GM12878 (cell line): ENCODE data around the gene NUDT3. TPM values are rescaled to one million over a fixed set of nuclear protein-coding genes. Genes with fewer than 3 reads are reported as not detected.

Experiments
- ATAC-seq: fragments of 200-7000 bp; cut with Tn5 transposase; 3 replicates; pipeline ENCODE4 v1.9.1; 2020; ENCODE audit warnings: mild to moderate bottlenecking, moderate library complexity
- BruUV-seq: library from RNA; stranded (reverse); fragments of 400-500 nt; replicated peaks from 2 replicates; lab custom pipeline; 2021; lab: Mats Ljungman, UMichigan
- CTCF ChIA-PET: fragments of 300-600 bp; sonication (Branson Sonifier 250); formaldehyde crosslinking; extraction: SDS; loops from one replicate; lab custom pipeline; 2021; ENCODE audit warnings: inconsistent platforms; lab: Yijun Ruan, JAX
- POLR2A ChIA-PET: fragments of 350-600 bp; formaldehyde crosslinking; extraction: SDS; loops from one replicate; lab custom pipeline; 2021; ENCODE audit warnings: inconsistent platforms; lab: Charles Lee
- RAD21 ChIA-PET: fragments of 300-600 bp; sonication (Branson Sonifier 250); formaldehyde crosslinking; loops from one replicate; lab custom pipeline; 2023; ENCODE audit warnings: antibody characterized with exemption; ENCODE audit not compliant: unreplicated experiment; lab: Charles Lee
- SMC1A ChIA-PET: fragments of 300-600 bp; sonication (Branson Sonifier 250); formaldehyde crosslinking; loops from one replicate; lab custom pipeline; 2023; ENCODE audit not compliant: unreplicated experiment, uncharacterized antibody; lab: Charles Lee
- DNase-seq: peaks from one replicate; pipeline ENCODE4 v3.0.0-alpha.2; 2011; ENCODE audit warnings: low read depth, low spot score
- FAIRE-seq: peaks from 3 replicates; lab custom pipeline; 2011; peaks lifted over from hg19 to GRCh38; lab: Jason Lieb, UNC
- H2AFZ ChIP-seq: 2 replicates; pipeline ENCODE4 v1.6.0; 2011; ENCODE audit warnings: low read depth, low read length, control low read depth; ENCODE audit not compliant: control insufficient read depth
- H3K27ac ChIP-seq: 2 replicates; pipeline ENCODE4 v1.5.1; 2011; ENCODE audit warnings: control low read depth; ENCODE audit not compliant: control insufficient read depth, insufficient read depth
- H3K27me3 ChIP-seq, 2 experiments: replicated peaks in 1 of 2; 2 replicates each; pipeline versions ENCODE4 v1.6.0 to v1.6.1; 2011; ENCODE audit warnings: low read length in 1 of 2; ENCODE audit not compliant: control insufficient read depth in 2 of 2, insufficient read depth in 2 of 2
- H3K36me3 ChIP-seq, 2 experiments: 2 replicates each; pipeline ENCODE4 v1.5.1; 2011; ENCODE audit warnings: low read length in 1 of 2; ENCODE audit not compliant: control insufficient read depth in 2 of 2, insufficient read depth in 2 of 2
- H3K4me1 ChIP-seq: 2 replicates; pipeline ENCODE4 v1.6.1; 2011; ENCODE audit warnings: mild to moderate bottlenecking, low read length, moderate library complexity, mixed read lengths; ENCODE audit not compliant: control insufficient read depth, insufficient read depth
- H3K4me2 ChIP-seq: 2 replicates; pipeline ENCODE4 v1.6.0; 2011; ENCODE audit warnings: control low read depth; ENCODE audit not compliant: control insufficient read depth, insufficient read depth
- H3K4me3 ChIP-seq: fragments of 200-600 bp; sonication (generic); 2 replicates; pipeline ENCODE4 v1.5.1; 2016
- H3K79me2 ChIP-seq: 2 replicates; pipeline ENCODE4 v1.6.0; 2011; ENCODE audit warnings: low read length; ENCODE audit not compliant: control insufficient read depth, insufficient read depth
- H3K9ac ChIP-seq: 2 replicates; pipeline ENCODE4 v1.8.0; 2011; ENCODE audit warnings: low read length, control low read depth, mixed read lengths; ENCODE audit not compliant: control insufficient read depth, insufficient read depth
- H3K9me3 ChIP-seq: replicated peaks from 3 replicates; pipeline ENCODE4 v1.5.1; 2011; ENCODE audit warnings: mild to moderate bottlenecking, low read length; ENCODE audit not compliant: control insufficient read depth, insufficient read depth
- H4K20me1 ChIP-seq: 2 replicates; pipeline ENCODE4 v1.6.0; 2011; ENCODE audit not compliant: control insufficient read depth, insufficient read depth
- HDGF ChIP-seq: fragments of 450-650 bp; IDR thresholded peaks from 2 replicates; pipeline ENCODE4 v1.6.1; 2016; ENCODE audit warnings: antibody characterized with exemption
- NBN ChIP-seq: fragments of 450-650 bp; IDR thresholded peaks from 2 replicates; pipeline ENCODE4 v1.6.1; 2016
- NFYA ChIP-seq: IDR thresholded peaks from 2 replicates; pipeline ENCODE4 v1.6.1; 2011; ENCODE audit warnings: low read depth, mild to moderate bottlenecking, low read length, improper control_type of control experiment, borderline replicate concordance
- NR2C1 ChIP-seq: fragments of 450-650 bp; IDR thresholded peaks from 2 replicates; pipeline ENCODE4 v1.6.1; 2017; ENCODE audit warnings: antibody characterized with exemption, mild to moderate bottlenecking, moderate library complexity
- WGBS: methylation state at CpG from one replicate; pipeline ENCODE4 v1.1.6; 2016; ENCODE audit warnings: low lambda C conversion rate; ENCODE audit not compliant: insufficient replicate concordance, insufficient coverage; ENCODE audit errors: missing lambda C conversion rate; 5-methylcytosine and 5-hydroxymethylcytosine counted together
- in situ Hi-C: fragments of 300-500 bp; cut with MboI; formaldehyde crosslinking; loops from 9 replicates; pipeline ENCODE4 v1.14.3; 2018; ENCODE audit warnings: mixed read lengths
- intact Hi-C: fragments of 100-400 bp; cut with micrococcal nuclease; formaldehyde crosslinking; loops from one replicate; pipeline ENCODE4 v1.14.2; 2022; ENCODE audit not compliant: unreplicated experiment
- polyA plus RNA-seq, 11 experiments: library from polyadenylated mRNA; depleted of rRNA in 4 of 11; unstranded in 6 of 11; stranded (reverse) in 5 of 11; fragments of >200 nt; fragmentation: Nextera tagmentation in 4 of 11; fragmentation: Illumina TruSeq in 1 of 11; extraction: Ambion mirVana in 4 of 11; extraction: Trizol in 1 of 11; gene quantifications; 1 replicate in 1 of 11; 2 replicates in 10 of 11; pipeline versions ENCODE4 v1.2.1 to v1.2.3, GENCODE V29; 2011 to 2016; ENCODE audit warnings: inconsistent platforms in 2 of 11, missing spikeins in 2 of 11, low read depth in 1 of 11
- total RNA-seq, 4 experiments: library from RNA; depleted of rRNA in 3 of 4; stranded (reverse); fragments of >200 nt in 3 of 4; fragmentation: Illumina TruSeq in 1 of 4; extraction: Trizol in 1 of 4; gene quantifications; 2 replicates each; pipeline versions ENCODE4 v1.2.1 to v1.2.3, GENCODE V29; 2013 to 2021
- TF ChIP-seq, protein P1 (sequence below): fragments of 450-650 bp; IDR thresholded peaks from 2 replicates; pipeline ENCODE4 v1.6.1; 2016; ENCODE audit warnings: mild to moderate bottlenecking

The NUDT3 gene
- total and polyA plus RNA-seq, 10 of the 15 experiments (the other 5 are each of a cell fraction or from before 2014, with no cell fraction given): 2.4 to 32.3 (median 25.5) TPM

- in situ Hi-C loops: loop anchor here (25.0 kb wide), 1 partner anchor 363 kb away; no protein-coding TSS in a partner anchor
- ChIA-PET SMC1A (interaction anchor here (0.7 to 6.6 kb wide), 40 partner anchors 16 to 890 kb away, joined by 3 to 152 read pairs (median 4); partner anchors contain the start of genes NUDT3 and RPS10), CTCF (interaction anchor here (0.6 to 6.7 kb wide), 41 partner anchors 9 to 958 kb away, joined by 3 to 180 read pairs (median 5); partner anchors contain the start of genes HMGA1, NUDT3 and RPS10), RAD21 (interaction anchor here (0.6 to 5.1 kb wide), 31 partner anchors 13 to 542 kb away, joined by 3 to 148 read pairs (median 5); partner anchors contain the start of genes BLTP3A, HMGA1, NUDT3 and RPS10), POLR2A (interaction anchor here (0.6 to 4.4 kb wide), 10 partner anchors 13 to 210 kb away, joined by 3 to 41 read pairs (median 4); partner anchors contain the start of gene HMGA1)
- H3K79me2 ChIP-seq: peaks cover 7% of the 10 kb centered on the region
- no peak for TF ChIP-seq NFYA
- no peak for TF ChIP-seq NR2C1
- TF ChIP-seq NBN: 0 out of 2 replicates have a peak, but pooled peaks have one; percentile 6
- TF ChIP-seq, protein P1, sequence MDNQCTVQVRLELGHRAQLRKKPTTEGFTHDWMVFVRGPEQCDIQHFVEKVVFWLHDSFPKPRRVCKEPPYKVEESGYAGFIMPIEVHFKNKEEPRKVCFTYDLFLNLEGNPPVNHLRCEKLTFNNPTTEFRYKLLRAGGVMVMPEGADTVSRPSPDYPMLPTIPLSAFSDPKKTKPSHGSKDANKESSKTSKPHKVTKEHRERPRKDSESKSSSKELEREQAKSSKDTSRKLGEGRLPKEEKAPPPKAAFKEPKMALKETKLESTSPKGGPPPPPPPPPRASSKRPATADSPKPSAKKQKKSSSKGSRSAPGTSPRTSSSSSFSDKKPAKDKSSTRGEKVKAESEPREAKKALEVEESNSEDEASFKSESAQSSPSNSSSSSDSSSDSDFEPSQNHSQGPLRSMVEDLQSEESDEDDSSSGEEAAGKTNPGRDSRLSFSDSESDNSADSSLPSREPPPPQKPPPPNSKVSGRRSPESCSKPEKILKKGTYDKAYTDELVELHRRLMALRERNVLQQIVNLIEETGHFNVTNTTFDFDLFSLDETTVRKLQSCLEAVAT: peak; percentile 63
- TF ChIP-seq HDGF: peak; percentile 63
- WGBS: 45% methylated on average over 18 of the region's 18 CpGs
- H3K9ac ChIP-seq: peak overlapping the region; percentile 54
- no peaks in the 10 kb centered on the region for H3K27me3 ChIP-seq
- H2AFZ ChIP-seq: peak overlapping the region; percentile 93
- DNase-seq: no peak
- no peaks in the 10 kb centered on the region for H3K9me3 ChIP-seq
- H3K4me3 ChIP-seq: peak overlapping the region; percentile 84
- peak; percentile 52 for ATAC-seq
- peaks cover 19% of the 10 kb centered on the region for H3K4me1 ChIP-seq
- BruUV-seq: no TSS peak
- H4K20me1 ChIP-seq: no peaks in the 10 kb centered on the region
- intact Hi-C loops: loop anchor here (1.0 to 5.0 kb wide), 3 partner anchors 143 to 358 kb away; partner anchors contain the start of gene NUDT3
- H3K27ac ChIP-seq: peak overlapping the region; percentile 29
- peak overlapping the region; percentile 41 for H3K4me2 ChIP-seq
- no peak for FAIRE-seq
- H3K36me3 ChIP-seq: no peaks in the 10 kb centered on the region; a peak in 1 of 4 replicates
These were observed 142.8 kb downstream of the NUDT3 start for GRCh38 chr6:34249469-34250261.
